HepG2 (cell line): ENCODE results near the gene SART1. TPM values are rescaled to one million over a fixed set of nuclear protein-coding genes. Genes with fewer than 3 reads are reported as not detected.

Source experiments
- AGO1 ChIP-seq: fragments of 200-400 bp; formaldehyde crosslinking; IDR thresholded peaks from 2 replicates; pipeline ENCODE4 v1.6.1; 2017; ENCODE audit warnings: mild to moderate bottlenecking, low read depth, low read length, moderate library complexity; ENCODE audit not compliant: poor library complexity, severe bottlenecking
- CTCF ChIP-seq: sonication (generic); formaldehyde crosslinking; IDR thresholded peaks from 2 replicates; pipeline ENCODE4 v1.5.0; 2020; ENCODE audit warnings: mild to moderate bottlenecking, missing genetic modification reagents, moderate library complexity
- EED ChIP-seq: sonication (generic); formaldehyde crosslinking; IDR thresholded peaks from 2 replicates; pipeline ENCODE4 v1.5.0; 2020; ENCODE audit warnings: mild to moderate bottlenecking, missing genetic modification reagents
- FOSL1 ChIP-seq: sonication (generic); formaldehyde crosslinking; IDR thresholded peaks from 2 replicates; pipeline ENCODE4 v1.9.0; 2021; ENCODE audit warnings: missing genetic modification reagents, borderline replicate concordance
- HINFP ChIP-seq: sonication (generic); formaldehyde crosslinking; IDR thresholded peaks from 2 replicates; pipeline ENCODE4 v1.4.0; 2020; ENCODE audit warnings: low read depth, mild to moderate bottlenecking, missing genetic modification reagents
- KLF15 ChIP-seq: sonication (generic); formaldehyde crosslinking; IDR thresholded peaks from 2 replicates; pipeline ENCODE4 v1.8.1; 2023; ENCODE audit warnings: borderline replicate concordance, mild to moderate bottlenecking, inconsistent platforms, missing genetic modification reagents, mixed read lengths
- LCORL ChIP-seq, 2 experiments: fragments of 450-650 bp in 1 of 2; sonication (generic) in 1 of 2; formaldehyde crosslinking in 1 of 2; IDR thresholded peaks; 2 replicates each; pipeline versions ENCODE4 v1.5.0 to v1.6.1; 2017 to 2020; ENCODE audit warnings: antibody characterized with exemption in 1 of 2, missing genetic modification reagents in 1 of 2
- MAF1 ChIP-seq: sonication (generic); formaldehyde crosslinking; IDR thresholded peaks from 2 replicates; pipeline ENCODE4 v1.5.0; 2020; ENCODE audit warnings: missing genetic modification reagents, borderline replicate concordance
- MIER3 ChIP-seq: IDR thresholded peaks from 2 replicates; pipeline ENCODE4 v1.6.1; 2016; ENCODE audit warnings: missing compliant biosample characterization, borderline replicate concordance
- MTF2 ChIP-seq: sonication (generic); formaldehyde crosslinking; IDR thresholded peaks from 2 replicates; pipeline ENCODE4 v1.5.0; 2020; ENCODE audit warnings: missing genetic modification reagents, borderline replicate concordance
- NFYC ChIP-seq: IDR thresholded peaks from 2 replicates; pipeline ENCODE4 v1.6.1; 2016; ENCODE audit warnings: missing genetic modification reagents, missing compliant biosample characterization
- PHF5A ChIP-seq: IDR thresholded peaks from one replicate; pipeline ENCODE4 v1.6.1; 2018; ENCODE audit warnings: low read depth, missing genetic modification reagents; ENCODE audit not compliant: unreplicated experiment
- SMAD3 ChIP-seq: sonication (generic); formaldehyde crosslinking; IDR thresholded peaks from 2 replicates; pipeline ENCODE4 v1.4.0; 2020; ENCODE audit warnings: missing genetic modification reagents
- SMC3 ChIP-seq: IDR thresholded peaks from 2 replicates; pipeline ENCODE4 v1.6.1; 2011; ENCODE audit warnings: low read length, improper control_type of control experiment
- SMYD3 ChIP-seq: sonication (generic); formaldehyde crosslinking; IDR thresholded peaks from 2 replicates; pipeline ENCODE4 v1.8.1; 2023; ENCODE audit warnings: mild to moderate bottlenecking, missing genetic modification reagents
- SRSF9 ChIP-seq: fragments of 200-400 bp; formaldehyde crosslinking; IDR thresholded peaks from 2 replicates; pipeline ENCODE4 v1.6.1; 2018; ENCODE audit warnings: borderline replicate concordance, mild to moderate bottlenecking, low read depth, low read length; ENCODE audit not compliant: insufficient read depth, poor library complexity, severe bottlenecking
- SRY ChIP-seq: sonication (generic); formaldehyde crosslinking; IDR thresholded peaks from 2 replicates; pipeline ENCODE4 v1.8.0; 2022; ENCODE audit warnings: mild to moderate bottlenecking, missing genetic modification reagents
- STAT5B ChIP-seq: sonication (generic); formaldehyde crosslinking; IDR thresholded peaks from 2 replicates; pipeline ENCODE4 v1.4.0; 2020; ENCODE audit warnings: missing genetic modification reagents
- YY1 ChIP-seq: IDR thresholded peaks from 2 replicates; pipeline ENCODE4 v1.6.1; 2011; ENCODE audit warnings: low read length, low read depth, moderate library complexity, mild to moderate bottlenecking; ENCODE audit not compliant: insufficient read depth, insufficient replicate concordance
- ZKSCAN5 ChIP-seq: sonication (generic); formaldehyde crosslinking; IDR thresholded peaks from 2 replicates; pipeline ENCODE4 v1.5.1; 2020; ENCODE audit warnings: mild to moderate bottlenecking, missing genetic modification reagents
- ZNF10 ChIP-seq: sonication (generic); formaldehyde crosslinking; IDR thresholded peaks from 2 replicates; pipeline ENCODE4 v1.4.0; 2020; ENCODE audit warnings: mild to moderate bottlenecking, low read depth, missing genetic modification reagents, borderline replicate concordance
- ZNF292 ChIP-seq: sonication (generic); formaldehyde crosslinking; IDR thresholded peaks from 2 replicates; pipeline ENCODE4 v1.8.1; 2022; ENCODE audit warnings: mild to moderate bottlenecking, low read depth, missing genetic modification reagents, borderline replicate concordance
- ZNF343 ChIP-seq: sonication (generic); formaldehyde crosslinking; IDR thresholded peaks from 2 replicates; pipeline ENCODE4 v1.4.0; 2020; ENCODE audit warnings: mild to moderate bottlenecking, missing genetic modification reagents
- ZNF501 ChIP-seq: sonication (generic); formaldehyde crosslinking; IDR thresholded peaks from 2 replicates; pipeline ENCODE4 v1.5.1; 2020; ENCODE audit warnings: mild to moderate bottlenecking, moderate library complexity, missing genetic modification reagents
- polyA plus RNA-seq, 8 experiments: library from polyadenylated mRNA; depleted of rRNA in 3 of 8; stranded (reverse) in 7 of 8; unstranded in 1 of 8; fragments of >200 nt; fragmentation: Illumina TruSeq in 4 of 8; extraction: Trizol in 4 of 8; gene quantifications; 2 replicates each; pipeline versions ENCODE4 v1.2.1 to v1.2.3, GENCODE V29; 2011 to 2016; ENCODE audit warnings: low read depth in 4 of 8, missing spikeins in 1 of 8, mixed read lengths in 1 of 8; ENCODE audit not compliant: insufficient read depth in 1 of 8
- total RNA-seq, 5 experiments: library from RNA; depleted of rRNA; stranded (reverse); fragments of >200 nt; fragmentation: Illumina TruSeq; extraction: Trizol; gene quantifications; 2 replicates each; pipeline ENCODE4 v1.2.3, GENCODE V29; 2016; ENCODE audit warnings: low read depth in 1 of 5
- TF ChIP-seq, protein P1 (sequence below): sonication (generic); formaldehyde crosslinking; IDR thresholded peaks from 2 replicates; pipeline ENCODE4 v1.4.0; 2020; ENCODE audit warnings: mild to moderate bottlenecking, missing genetic modification reagents

SART1 gene
- total and polyA plus RNA-seq, 2 of the 13 experiments (the other 11 are each of a cell fraction or from before 2014, with no cell fraction given), result 11.3 to 22.5 TPM

GRCh38 chr11:65918211-65919140, 43.1 kb upstream of the SART1 start, which contains the start of gene C11orf68 (continued):
- TF ChIP-seq YY1 (peak; percentile 95), MIER3 (CRISPR knock-in tag) (no peak), ZNF292 (CRISPR knock-in tag) (no peak), PHF5A (CRISPR knock-in tag) (no peak), NFYC (no peak), AGO1 (no peak), MAF1 (CRISPR knock-in tag) (no peak), SMC3 (no peak), ZNF501 (CRISPR knock-in tag) (peak; percentile 42; the same call in 1 of the 2 replicates), STAT5B (CRISPR knock-in tag) (no peak), ZNF343 (CRISPR knock-in tag) (no peak), EED (CRISPR knock-in tag) (no peak), CTCF (CRISPR knock-in tag) (no peak), SRSF9 (no peak), HINFP (CRISPR knock-in tag) (no peak), ZNF10 (CRISPR knock-in tag) (no peak), ZKSCAN5 (no peak), MTF2 (no peak), SRY (CRISPR knock-in tag) (peak; percentile 33; the same call in 1 of the 2 replicates), SMYD3 (CRISPR knock-in tag) (no peak), LCORL (IDR thresholded peaks at IDR 0.05) (no peak), LCORL (CRISPR knock-in tag; IDR thresholded peaks at IDR 0.05) (no peak), FOSL1 (CRISPR knock-in tag) (no peak), KLF15 (CRISPR knock-in tag) (no peak), SMAD3 (CRISPR knock-in tag) (no peak)
- TF ChIP-seq, protein P1, sequence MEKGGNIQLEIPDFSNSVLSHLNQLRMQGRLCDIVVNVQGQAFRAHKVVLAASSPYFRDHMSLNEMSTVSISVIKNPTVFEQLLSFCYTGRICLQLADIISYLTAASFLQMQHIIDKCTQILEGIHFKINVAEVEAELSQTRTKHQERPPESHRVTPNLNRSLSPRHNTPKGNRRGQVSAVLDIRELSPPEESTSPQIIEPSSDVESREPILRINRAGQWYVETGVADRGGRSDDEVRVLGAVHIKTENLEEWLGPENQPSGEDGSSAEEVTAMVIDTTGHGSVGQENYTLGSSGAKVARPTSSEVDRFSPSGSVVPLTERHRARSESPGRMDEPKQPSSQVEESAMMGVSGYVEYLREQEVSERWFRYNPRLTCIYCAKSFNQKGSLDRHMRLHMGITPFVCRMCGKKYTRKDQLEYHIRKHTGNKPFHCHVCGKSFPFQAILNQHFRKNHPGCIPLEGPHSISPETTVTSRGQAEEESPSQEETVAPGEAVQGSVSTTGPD (CRISPR knock-in tag), result no peak
